SK-N-SH (cell line): Measurements from ENCODE around the gene FXYD2. TPM values are rescaled to one million over a fixed set of nuclear protein-coding genes. Genes with fewer than 3 reads are reported as not detected.

Source experiments
- CTCF ChIA-PET: fragments of 300-600, 350-600 bp; formaldehyde crosslinking; extraction: SDS; loops from one replicate; lab custom pipeline; 2021; lab: Yijun Ruan, JAX
- POLR2A ChIA-PET: fragments of 350-600 bp; sonication (Branson Sonifier 250); formaldehyde crosslinking; extraction: SDS; loops from one replicate; lab custom pipeline; 2020; ENCODE audit warnings: antibody characterized with exemption, inconsistent platforms; lab: Yijun Ruan, JAX
- DNase-seq: peaks from one replicate; pipeline ENCODE4 v3.0.0; 2012
- H2AFZ ChIP-seq: fragments of 200-600 bp; sonication (generic); 2 replicates; pipeline ENCODE4 v1.8.1; 2016; ENCODE audit warnings: antibody characterized with exemption, mild to moderate bottlenecking, low read depth
- H3F3A ChIP-seq: fragments of 200-600 bp; sonication (generic); replicated peaks from 2 replicates; pipeline ENCODE3; 2016; ENCODE audit warnings: antibody characterized with exemption, mild to moderate bottlenecking; ENCODE audit not compliant: insufficient read depth
- H3K27ac ChIP-seq, 2 experiments: fragments of 200-500 bp in 1 of 2; fragments of 200-600 bp in 1 of 2; sonication (Bioruptor generic) in 1 of 2; sonication (generic), shearing (Covaris generic) in 1 of 2; 2 replicates each; pipeline versions ENCODE4 v1.5.1 to v1.6.1; 2014 to 2016; ENCODE audit warnings: low read depth in 2 of 2, inconsistent platforms in 1 of 2, low read length in 1 of 2, mild to moderate bottlenecking in 1 of 2, mixed read lengths in 1 of 2
- H3K27me3 ChIP-seq: fragments of 200-600 bp; sonication (generic), shearing (Covaris generic); 2 replicates; pipeline ENCODE4 v1.6.1; 2016; ENCODE audit warnings: mixed run types; ENCODE audit not compliant: insufficient read depth
- H3K36me3 ChIP-seq, 2 experiments: fragments of 200-500 bp in 1 of 2; fragments of 200-600 bp in 1 of 2; sonication (Bioruptor generic) in 1 of 2; sonication (generic) in 1 of 2; replicated peaks in 1 of 2; 2 replicates each; pipeline versions ENCODE3 to v1.5.1; 2014 to 2016; ENCODE audit warnings: low read length in 1 of 2, mild to moderate bottlenecking in 1 of 2; ENCODE audit not compliant: insufficient read depth in 2 of 2, control insufficient read depth in 1 of 2
- H3K4me1 ChIP-seq, 2 experiments: fragments of 200-500 bp in 1 of 2; fragments of 200-600 bp in 1 of 2; sonication (Bioruptor generic) in 1 of 2; sonication (generic), shearing (Covaris generic) in 1 of 2; 2 replicates each; pipeline versions ENCODE4 v1.5.1 to v1.6.1; 2014 to 2016; ENCODE audit warnings: low read depth in 1 of 2, low read length in 1 of 2, mixed run types in 1 of 2; ENCODE audit not compliant: insufficient read depth in 2 of 2, control insufficient read depth in 1 of 2
- H3K4me2 ChIP-seq: fragments of 200-600 bp; sonication (generic), shearing (Covaris generic); 2 replicates; pipeline ENCODE4 v1.6.1; 2017; ENCODE audit warnings: mixed run types
- H3K4me3 ChIP-seq, 2 experiments: fragments of 200-500 bp in 1 of 2; fragments of 200-600 bp in 1 of 2; sonication (Bioruptor generic) in 1 of 2; sonication (generic), shearing (Covaris generic) in 1 of 2; 2 replicates each; pipeline versions ENCODE4 v1.5.1 to v1.8.1; 2014 to 2016; ENCODE audit warnings: low read depth in 2 of 2, inconsistent platforms in 1 of 2, low read length in 1 of 2, mild to moderate bottlenecking in 1 of 2, mixed read lengths in 1 of 2, moderate library complexity in 1 of 2
- H3K79me2 ChIP-seq: fragments of 200-600 bp; sonication (generic); 2 replicates; pipeline ENCODE4 v1.8.1; 2017; ENCODE audit warnings: mild to moderate bottlenecking; ENCODE audit not compliant: insufficient read depth
- H3K9ac ChIP-seq: fragments of 200-600 bp; sonication (generic); 2 replicates; pipeline ENCODE4 v1.6.1; 2017; ENCODE audit warnings: mixed run types
- H3K9me2 ChIP-seq: fragments of 200-600 bp; sonication (generic); 2 replicates; pipeline ENCODE4 v1.6.1; 2017; ENCODE audit warnings: mixed run types
- H3K9me3 ChIP-seq: fragments of 200-600 bp; sonication (generic); 2 replicates; pipeline ENCODE4 v1.6.1; 2017; ENCODE audit warnings: mixed run types, mild to moderate bottlenecking, moderate library complexity
- H4K20me1 ChIP-seq: fragments of 200-600 bp; sonication (generic); 2 replicates; pipeline ENCODE4 v1.6.1; 2017; ENCODE audit warnings: mild to moderate bottlenecking, mixed run types; ENCODE audit not compliant: insufficient read depth
- CHD2 ChIP-seq: fragments of 150-350 bp; IDR thresholded peaks from 2 replicates; pipeline ENCODE4 v1.6.1; 2018; ENCODE audit warnings: low read length; ENCODE audit not compliant: partially characterized antibody
- ELF1 ChIP-seq: IDR thresholded peaks from 2 replicates; pipeline ENCODE4 v1.4.0; 2012
- FOSL2 ChIP-seq: IDR thresholded peaks from 2 replicates; pipeline ENCODE4 v1.4.0; 2012; ENCODE audit warnings: low read depth, mild to moderate bottlenecking, moderate library complexity, borderline replicate concordance
- GABPA ChIP-seq: IDR thresholded peaks from 2 replicates; pipeline ENCODE4 v1.4.0; 2012; ENCODE audit warnings: low read depth, mild to moderate bottlenecking
- GATA2 ChIP-seq: sonication (generic); formaldehyde crosslinking; IDR thresholded peaks from 2 replicates; pipeline ENCODE4 v1.5.0; 2020; ENCODE audit warnings: mild to moderate bottlenecking, missing genetic modification reagents
- JUND ChIP-seq: IDR thresholded peaks from 2 replicates; pipeline ENCODE4 v1.4.0; 2012
- RCOR1 ChIP-seq: fragments of 150-350 bp; IDR thresholded peaks from 2 replicates; pipeline ENCODE4 v1.6.1; 2017; ENCODE audit warnings: antibody characterized with exemption, low read length
- RFX5 ChIP-seq: IDR thresholded peaks from 2 replicates; pipeline ENCODE4 v1.6.1; 2012; ENCODE audit warnings: mild to moderate bottlenecking, improper control_type of control experiment, low read length
- YY1 ChIP-seq: IDR thresholded peaks from 2 replicates; pipeline ENCODE4 v1.4.0; 2012; ENCODE audit warnings: low read depth, mild to moderate bottlenecking
- WGBS: methylation state at CpG from one replicate; pipeline ENCODE4 v1.1.6; 2017; ENCODE audit warnings: low lambda C conversion rate; 5-methylcytosine and 5-hydroxymethylcytosine counted together
- polyA plus RNA-seq, 3 experiments: library from polyadenylated mRNA; depleted of rRNA; stranded (reverse); fragments of >200 nt; gene quantifications; 2 replicates each; pipeline ENCODE4 v1.2.3, GENCODE V29; 2012
- TF ChIP-seq, protein P1 (sequence below): IDR thresholded peaks from 2 replicates; pipeline ENCODE4 v1.6.1; 2012; ENCODE audit warnings: mild to moderate bottlenecking, low read depth, low read length, moderate library complexity
- TF ChIP-seq, protein P2 (sequence below): IDR thresholded peaks from 2 replicates; pipeline ENCODE4; 2012
- TF ChIP-seq, protein P3 (sequence below): fragments of 150-350 bp; IDR thresholded peaks from 2 replicates; pipeline ENCODE4 v1.6.1; 2017; ENCODE audit warnings: antibody characterized with exemption, low read length, low read depth, borderline replicate concordance
- TF ChIP-seq, protein P4 (sequence below): IDR thresholded peaks from 2 replicates; pipeline ENCODE4 v1.4.0; 2012; ENCODE audit warnings: low read depth, borderline replicate concordance
- TF ChIP-seq, protein P5 (sequence below): IDR thresholded peaks from 2 replicates; pipeline ENCODE4 v1.4.0; 2012; ENCODE audit warnings: low read depth

FXYD2 gene
- polyA plus RNA-seq, 1 of the 3 experiments (the other 2 are of a cell fraction) = not detected

DNA sequence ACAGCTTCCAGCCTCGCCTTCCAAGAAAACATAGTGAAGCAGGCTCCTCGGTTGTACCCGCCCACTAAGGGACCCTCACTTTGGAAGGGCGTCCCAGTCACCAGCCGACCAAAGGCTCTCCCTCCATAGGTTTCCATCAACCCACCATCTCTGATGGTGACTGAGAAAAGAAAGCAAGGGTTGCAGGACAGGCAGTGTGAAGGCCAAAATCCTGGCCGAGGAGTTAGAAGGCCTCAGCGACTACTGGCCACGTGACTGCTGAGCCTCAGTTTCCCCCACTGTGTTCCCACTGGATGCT is 49.2 kb upstream of the FXYD2 start:
- H3K4me3 ChIP-seq = no peak overlapping the region
- DNase-seq = no peak
- no peak overlapping the region for H3K4me2 ChIP-seq
- ChIA-PET POLR2A (no interaction called here), CTCF (no interaction called here)
- no peaks in the 10 kb centered on the region for H3K79me2 ChIP-seq
- H3K9me2 ChIP-seq = no peaks in the 10 kb centered on the region
- no peaks in the 10 kb centered on the region for H3K9me3 ChIP-seq
- peaks cover 29% of the 10 kb centered on the region for H3K27me3 ChIP-seq
- WGBS = 76% methylated on average over 7 of the region's 8 CpGs
- no peak overlapping the region for H3K27ac ChIP-seq
- H2AFZ ChIP-seq = no peak overlapping the region
- H3K9ac ChIP-seq = no peak overlapping the region
- TF ChIP-seq, protein P1, sequence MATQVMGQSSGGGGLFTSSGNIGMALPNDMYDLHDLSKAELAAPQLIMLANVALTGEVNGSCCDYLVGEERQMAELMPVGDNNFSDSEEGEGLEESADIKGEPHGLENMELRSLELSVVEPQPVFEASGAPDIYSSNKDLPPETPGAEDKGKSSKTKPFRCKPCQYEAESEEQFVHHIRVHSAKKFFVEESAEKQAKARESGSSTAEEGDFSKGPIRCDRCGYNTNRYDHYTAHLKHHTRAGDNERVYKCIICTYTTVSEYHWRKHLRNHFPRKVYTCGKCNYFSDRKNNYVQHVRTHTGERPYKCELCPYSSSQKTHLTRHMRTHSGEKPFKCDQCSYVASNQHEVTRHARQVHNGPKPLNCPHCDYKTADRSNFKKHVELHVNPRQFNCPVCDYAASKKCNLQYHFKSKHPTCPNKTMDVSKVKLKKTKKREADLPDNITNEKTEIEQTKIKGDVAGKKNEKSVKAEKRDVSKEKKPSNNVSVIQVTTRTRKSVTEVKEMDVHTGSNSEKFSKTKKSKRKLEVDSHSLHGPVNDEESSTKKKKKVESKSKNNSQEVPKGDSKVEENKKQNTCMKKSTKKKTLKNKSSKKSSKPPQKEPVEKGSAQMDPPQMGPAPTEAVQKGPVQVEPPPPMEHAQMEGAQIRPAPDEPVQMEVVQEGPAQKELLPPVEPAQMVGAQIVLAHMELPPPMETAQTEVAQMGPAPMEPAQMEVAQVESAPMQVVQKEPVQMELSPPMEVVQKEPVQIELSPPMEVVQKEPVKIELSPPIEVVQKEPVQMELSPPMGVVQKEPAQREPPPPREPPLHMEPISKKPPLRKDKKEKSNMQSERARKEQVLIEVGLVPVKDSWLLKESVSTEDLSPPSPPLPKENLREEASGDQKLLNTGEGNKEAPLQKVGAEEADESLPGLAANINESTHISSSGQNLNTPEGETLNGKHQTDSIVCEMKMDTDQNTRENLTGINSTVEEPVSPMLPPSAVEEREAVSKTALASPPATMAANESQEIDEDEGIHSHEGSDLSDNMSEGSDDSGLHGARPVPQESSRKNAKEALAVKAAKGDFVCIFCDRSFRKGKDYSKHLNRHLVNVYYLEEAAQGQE = no peak
- TF ChIP-seq YY1 = no peak
- TF ChIP-seq FOSL2 = no peak
- TF ChIP-seq, protein P2, sequence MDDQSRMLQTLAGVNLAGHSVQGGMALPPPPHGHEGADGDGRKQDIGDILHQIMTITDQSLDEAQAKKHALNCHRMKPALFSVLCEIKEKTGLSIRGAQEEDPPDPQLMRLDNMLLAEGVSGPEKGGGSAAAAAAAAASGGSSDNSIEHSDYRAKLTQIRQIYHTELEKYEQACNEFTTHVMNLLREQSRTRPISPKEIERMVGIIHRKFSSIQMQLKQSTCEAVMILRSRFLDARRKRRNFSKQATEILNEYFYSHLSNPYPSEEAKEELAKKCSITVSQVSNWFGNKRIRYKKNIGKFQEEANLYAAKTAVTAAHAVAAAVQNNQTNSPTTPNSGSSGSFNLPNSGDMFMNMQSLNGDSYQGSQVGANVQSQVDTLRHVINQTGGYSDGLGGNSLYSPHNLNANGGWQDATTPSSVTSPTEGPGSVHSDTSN = no peak
- TF ChIP-seq GABPA = no peak
- TF ChIP-seq, protein P3, sequence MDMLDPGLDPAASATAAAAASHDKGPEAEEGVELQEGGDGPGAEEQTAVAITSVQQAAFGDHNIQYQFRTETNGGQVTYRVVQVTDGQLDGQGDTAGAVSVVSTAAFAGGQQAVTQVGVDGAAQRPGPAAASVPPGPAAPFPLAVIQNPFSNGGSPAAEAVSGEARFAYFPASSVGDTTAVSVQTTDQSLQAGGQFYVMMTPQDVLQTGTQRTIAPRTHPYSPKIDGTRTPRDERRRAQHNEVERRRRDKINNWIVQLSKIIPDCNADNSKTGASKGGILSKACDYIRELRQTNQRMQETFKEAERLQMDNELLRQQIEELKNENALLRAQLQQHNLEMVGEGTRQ = no peak
- H4K20me1 ChIP-seq = no peaks in the 10 kb centered on the region
- H3K4me1 ChIP-seq = peaks cover 0 to 49% of the 10 kb centered on the region in 2 experiments; a peak in 1 of 4 replicates
- no peaks in the 10 kb centered on the region for H3K36me3 ChIP-seq
- no peaks in the 10 kb centered on the region for H3F3A ChIP-seq

DNA sequence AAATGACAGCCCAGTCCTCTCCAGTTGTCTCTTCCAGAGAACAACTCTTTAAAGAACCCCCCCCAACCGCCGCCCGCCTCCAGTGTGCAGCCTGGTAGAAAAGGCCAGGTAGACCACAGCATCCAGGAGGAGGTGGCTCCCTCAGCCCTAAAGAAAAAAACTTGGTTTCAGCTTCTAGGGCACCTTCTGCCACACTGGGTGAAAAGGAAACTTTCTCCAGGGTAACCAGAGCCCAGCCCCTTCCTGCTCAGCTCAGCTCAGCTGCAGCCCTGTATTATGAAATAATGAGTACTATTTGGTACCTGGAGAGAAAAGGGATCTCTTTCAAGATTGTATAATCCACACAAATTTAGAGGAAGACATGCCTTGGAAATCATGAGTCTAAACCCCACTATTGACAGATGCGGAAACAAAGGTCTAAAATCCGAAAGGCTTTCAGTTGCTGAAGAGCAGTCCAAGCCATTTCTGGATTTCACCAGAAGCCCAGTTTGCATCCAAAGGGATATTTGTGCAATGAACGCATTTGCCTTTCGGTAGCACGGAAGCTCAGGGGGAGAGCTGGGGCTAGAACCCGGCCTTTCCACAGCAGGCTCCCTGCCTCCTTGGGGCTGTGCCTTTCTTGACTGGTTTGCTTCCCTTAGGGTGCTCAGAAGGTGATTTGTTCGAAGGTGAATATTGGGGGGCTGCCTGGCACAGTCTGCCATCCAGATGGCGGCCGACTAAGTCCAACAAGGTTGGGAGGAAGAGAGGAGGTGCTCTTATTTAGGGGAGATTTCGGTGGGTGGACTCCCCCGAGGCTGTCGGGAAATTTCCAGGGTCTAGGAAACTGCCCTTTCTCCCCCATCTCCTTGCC is 48.7 kb upstream of the FXYD2 start:
- Histone ChIP-seq H3K4me1 (peaks cover 0 to 51% of the 10 kb centered on the region in 2 experiments; a peak in 1 of 4 replicates), H3K9ac (no peak overlapping the region), H2AFZ (no peak overlapping the region), H3K79me2 (no peaks in the 10 kb centered on the region), H3K9me2 (no peaks in the 10 kb centered on the region), H3K4me3 (no peak overlapping the region), H3K4me2 (no peak overlapping the region), H3K36me3 (no peaks in the 10 kb centered on the region), H3K27ac (no peak overlapping the region), H3K9me3 (no peaks in the 10 kb centered on the region), H4K20me1 (no peaks in the 10 kb centered on the region), H3K27me3 (peaks cover 29% of the 10 kb centered on the region), H3F3A (no peaks in the 10 kb centered on the region)
- TF ChIP-seq RFX5 (no peak), CHD2 (no peak), GATA2 (CRISPR knock-in tag) (no peak), JUND (no peak), ELF1 (no peak), GABPA (no peak), YY1 (no peak), RCOR1 (no peak)
- TF ChIP-seq, protein P4, sequence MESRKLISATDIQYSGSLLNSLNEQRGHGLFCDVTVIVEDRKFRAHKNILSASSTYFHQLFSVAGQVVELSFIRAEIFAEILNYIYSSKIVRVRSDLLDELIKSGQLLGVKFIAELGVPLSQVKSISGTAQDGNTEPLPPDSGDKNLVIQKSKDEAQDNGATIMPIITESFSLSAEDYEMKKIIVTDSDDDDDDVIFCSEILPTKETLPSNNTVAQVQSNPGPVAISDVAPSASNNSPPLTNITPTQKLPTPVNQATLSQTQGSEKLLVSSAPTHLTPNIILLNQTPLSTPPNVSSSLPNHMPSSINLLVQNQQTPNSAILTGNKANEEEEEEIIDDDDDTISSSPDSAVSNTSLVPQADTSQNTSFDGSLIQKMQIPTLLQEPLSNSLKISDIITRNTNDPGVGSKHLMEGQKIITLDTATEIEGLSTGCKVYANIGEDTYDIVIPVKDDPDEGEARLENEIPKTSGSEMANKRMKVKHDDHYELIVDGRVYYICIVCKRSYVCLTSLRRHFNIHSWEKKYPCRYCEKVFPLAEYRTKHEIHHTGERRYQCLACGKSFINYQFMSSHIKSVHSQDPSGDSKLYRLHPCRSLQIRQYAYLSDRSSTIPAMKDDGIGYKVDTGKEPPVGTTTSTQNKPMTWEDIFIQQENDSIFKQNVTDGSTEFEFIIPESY = no peak
- TF ChIP-seq, protein P5, sequence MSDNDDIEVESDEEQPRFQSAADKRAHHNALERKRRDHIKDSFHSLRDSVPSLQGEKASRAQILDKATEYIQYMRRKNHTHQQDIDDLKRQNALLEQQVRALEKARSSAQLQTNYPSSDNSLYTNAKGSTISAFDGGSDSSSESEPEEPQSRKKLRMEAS = no peak
- WGBS = 81% methylated on average over 13 of the region's 15 CpGs
- DNase-seq = no peak
- ChIA-PET POLR2A (no interaction called here), CTCF (interaction anchor here (1.0 to 4.2 kb wide), 3 partner anchors 29 to 74 kb away, joined by 3 to 27 read pairs (median 4); no protein-coding TSS in a partner anchor)
